ENCODE measurements around the gene RBM6.

The RBM6 gene

DNA sequence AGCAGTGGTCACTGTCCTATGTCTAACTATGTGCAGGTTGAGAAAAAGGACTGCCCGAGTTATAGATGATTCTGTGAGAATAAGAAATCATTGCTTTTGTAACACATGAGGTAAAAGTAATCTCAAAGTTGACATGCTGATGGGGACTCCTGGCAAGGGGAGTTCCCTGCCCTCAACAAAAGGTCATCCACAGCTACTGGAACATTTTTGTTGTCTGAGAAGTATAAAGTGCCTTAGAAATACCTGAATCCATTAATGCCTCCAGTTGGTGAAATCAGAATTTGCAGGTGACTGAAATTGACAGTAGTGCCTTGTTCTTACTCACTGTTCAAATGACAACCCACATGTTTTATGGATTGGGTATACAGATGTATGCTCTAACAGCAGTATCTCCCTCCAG, 105.0 kb downstream of the RBM6 start:
- peaks cover 34% of the 10 kb centered on the region for H3K36me3 ChIP-seq (ENCODE audit: insufficient read depth, low read length)
- no peaks in the 10 kb centered on the region for H4K20me1 ChIP-seq (ENCODE audit: insufficient read depth, low read length)
- no peaks in the 10 kb centered on the region for H3K79me2 ChIP-seq (ENCODE audit: insufficient read depth, low read length)
- H3K4me3 ChIP-seq (ENCODE audit: low read depth, low read length, poor library complexity, severe bottlenecking) = no peak overlapping the region
- no peaks in the 10 kb centered on the region for H3F3A ChIP-seq (ENCODE audit: insufficient read depth, low read length)
- TF ChIP-seq EZH2 (IDR thresholded peaks at IDR 0.05; ENCODE audit: borderline replicate concordance, low read length) = no peak
- TF ChIP-seq CTCF (IDR thresholded peaks at IDR 0.05; ENCODE audit: low read length) = no peak
- H3K27me3 ChIP-seq (ENCODE audit: insufficient read depth, low read length) = no peaks in the 10 kb centered on the region
- H2AFZ ChIP-seq (ENCODE audit: low read length) = no peak overlapping the region
- no peaks in the 10 kb centered on the region for H3K4me1 ChIP-seq (ENCODE audit: insufficient read depth, low read length, severe bottlenecking)
- H3K9ac ChIP-seq (ENCODE audit: low read length) = no peak overlapping the region
- no peaks in the 10 kb centered on the region for H3K9me2 ChIP-seq (ENCODE audit: low read depth, low read length)
- H3K9me3 ChIP-seq (ENCODE audit: low read length) = no peaks in the 10 kb centered on the region
- no peak overlapping the region for H3K4me2 ChIP-seq (ENCODE audit: low read length)
- H3K27ac ChIP-seq (ENCODE audit: low read depth, low read length, poor library complexity, severe bottlenecking) = no peak overlapping the region

- Histone ChIP-seq H3K79me2 (ENCODE audit: insufficient read depth, low read length) (no peaks in the 10 kb centered on the region), H3K36me3 (ENCODE audit: insufficient read depth, low read length) (peaks cover 57% of the 10 kb centered on the region), H3F3A (ENCODE audit: insufficient read depth, low read length) (no peaks in the 10 kb centered on the region), H3K4me1 (ENCODE audit: insufficient read depth, low read length, severe bottlenecking) (no peaks in the 10 kb centered on the region), H3K27ac (ENCODE audit: low read depth, low read length, poor library complexity, severe bottlenecking) (no peak overlapping the region), H3K27me3 (ENCODE audit: insufficient read depth, low read length) (no peaks in the 10 kb centered on the region), H3K4me2 (ENCODE audit: low read length) (no peak overlapping the region), H3K4me3 (ENCODE audit: low read depth, low read length, poor library complexity, severe bottlenecking) (no peak overlapping the region), H3K9me2 (ENCODE audit: low read depth, low read length) (no peaks in the 10 kb centered on the region), H2AFZ (ENCODE audit: low read length) (no peak overlapping the region), H3K9me3 (ENCODE audit: low read length) (no peaks in the 10 kb centered on the region), H4K20me1 (ENCODE audit: insufficient read depth, low read length) (no peaks in the 10 kb centered on the region), H3K9ac (ENCODE audit: low read length) (no peak overlapping the region)
- TF ChIP-seq CTCF (IDR thresholded peaks at IDR 0.05; ENCODE audit: low read length) = no peak
- TF ChIP-seq EZH2 (IDR thresholded peaks at IDR 0.05; ENCODE audit: borderline replicate concordance, low read length) = no peak
These were observed 107.5 kb downstream of the RBM6 start for GRCh38 chr3:50047426-50047825.

- no peaks in the 10 kb centered on the region for H3K27me3 ChIP-seq (ENCODE audit: insufficient read depth, low read length)
- no peak overlapping the region for H3K9ac ChIP-seq (ENCODE audit: low read length)
- no peaks in the 10 kb centered on the region for H4K20me1 ChIP-seq (ENCODE audit: insufficient read depth, low read length)
- H3K4me2 ChIP-seq (ENCODE audit: low read length) = no peak overlapping the region
- H3K4me3 ChIP-seq (ENCODE audit: low read depth, low read length, poor library complexity, severe bottlenecking) = no peak overlapping the region
- no peaks in the 10 kb centered on the region for H3K4me1 ChIP-seq (ENCODE audit: insufficient read depth, low read length, severe bottlenecking)
- H3K9me2 ChIP-seq (ENCODE audit: low read depth, low read length) = no peaks in the 10 kb centered on the region
- TF ChIP-seq EZH2 (IDR thresholded peaks at IDR 0.05; ENCODE audit: borderline replicate concordance, low read length) (no peak), CTCF (IDR thresholded peaks at IDR 0.05; ENCODE audit: low read length) (no peak)
- H3K36me3 ChIP-seq (ENCODE audit: insufficient read depth, low read length) = peaks cover 83% of the 10 kb centered on the region
- no peaks in the 10 kb centered on the region for H3F3A ChIP-seq (ENCODE audit: insufficient read depth, low read length)
- no peaks in the 10 kb centered on the region for H3K9me3 ChIP-seq (ENCODE audit: low read length)
- no peak overlapping the region for H3K27ac ChIP-seq (ENCODE audit: low read depth, low read length, poor library complexity, severe bottlenecking)
- no peaks in the 10 kb centered on the region for H3K79me2 ChIP-seq (ENCODE audit: insufficient read depth, low read length)
- no peak overlapping the region for H2AFZ ChIP-seq (ENCODE audit: low read length)
These were observed 110.4 kb downstream of the RBM6 start for GRCh38 chr3:50050361-50050760.

All from OCI-LY1 (cell line).